ENCODE measurements around the gene ZSWIM3. TPM values are rescaled to one million over a fixed set of nuclear protein-coding genes. Genes with fewer than 3 reads are reported as not detected.

Gene ZSWIM3
- total and polyA plus RNA-seq, 2 of the 13 experiments (the other 11 are each of a cell fraction or from before 2014, with no cell fraction given), result 5.2 to 5.8 TPM

- no peaks in the 10 kb centered on the region for H3K36me3 ChIP-seq (replicated peaks in 1 of 2; ENCODE audit: control insufficient read depth in 1 of 2, insufficient read depth in 2 of 2, low read length in 2 of 2)
- H3K9me3 ChIP-seq (ENCODE audit: low read length), result no peaks in the 10 kb centered on the region
- H3K27me3 ChIP-seq (ENCODE audit: control insufficient read depth in 1 of 2, insufficient read depth in 2 of 2, low read length in 2 of 2), result peaks cover 0 to 8% of the 10 kb centered on the region in 2 experiments; a peak in 1 of 5 replicates
- H3K79me2 ChIP-seq (ENCODE audit: insufficient read depth, low read length), result no peaks in the 10 kb centered on the region
- peak overlapping the region; percentile 16; the same call in 1 of the 2 replicates for H3K9ac ChIP-seq (ENCODE audit: insufficient read depth, low read depth, low read length)
- peak overlapping the region in 2 of 3 experiments; percentile 5 to 44; a peak in 3 of 6 replicates for H3K4me3 ChIP-seq (replicated peaks in 1 of 3; ENCODE audit: insufficient read depth in 1 of 3, low read depth in 2 of 3, low read length in 3 of 3)
- peak overlapping the region; percentile 48 for H3K4me2 ChIP-seq (ENCODE audit: low read depth, low read length)
- in situ Hi-C loops (cut with HindIII; ENCODE audit: extremely low pct_ligation_motif_present, low pct_unique_long_range_greater_than_20kb), result no loop called here
- 11% methylated on average over 9 of the region's 9 CpGs for WGBS (ENCODE audit: low lambda C conversion rate)
- peak; percentile 17 for ATAC-seq
- intact Hi-C loops (cut with micrococcal nuclease; ENCODE audit: unreplicated experiment), result no loop called here
- ChIA-PET CTCF (ENCODE audit: low intra/inter-chr PET ratio, low total read pairs) (no interaction called here), POLR2A (interaction anchor here (0.6 to 5.0 kb wide), 19 partner anchors 9 to 214 kb away, joined by 3 to 78 read pairs (median 7); partner anchors contain the start of genes ACOT8, CTSA, DNTTIP1 and NEURL2)
- H4K20me1 ChIP-seq (ENCODE audit: insufficient read depth, low read length), result no peaks in the 10 kb centered on the region
- H2AFZ ChIP-seq (ENCODE audit: low read length), result peak overlapping the region; percentile 24
- H3K27ac ChIP-seq (ENCODE audit: extremely low read length, insufficient read depth, low read length), result no peak overlapping the region
- peaks cover 82% of the 10 kb centered on the region for H3K4me1 ChIP-seq (ENCODE audit: insufficient read depth, low read length)
- no peak for DNase-seq (ENCODE audit: low spot score)
- FAIRE-seq, result no peak
- no TSS peak for BruUV-seq (replicated peaks)
- TF ChIP-seq TEF (CRISPR knock-in tag; IDR thresholded peaks at IDR 0.05), result 0 out of 2 replicates have a peak, but pooled peaks have one; percentile 3
- TF ChIP-seq NR2C2 (CRISPR knock-in tag; IDR thresholded peaks at IDR 0.05; ENCODE audit: borderline replicate concordance), result 0 out of 2 replicates have a peak, but pooled peaks have one; percentile 1
- no peak for TF ChIP-seq ZNF558 (CRISPR knock-in tag; IDR thresholded peaks at IDR 0.05; ENCODE audit: borderline replicate concordance)
- no peak for TF ChIP-seq ZNF878 (CRISPR knock-in tag; IDR thresholded peaks at IDR 0.05)
- peak; percentile 0; the same call in 1 of the 2 replicates for TF ChIP-seq ZNF3 (CRISPR knock-in tag; IDR thresholded peaks at IDR 0.05)
- TF ChIP-seq KMT2B (CRISPR knock-in tag; IDR thresholded peaks at IDR 0.05), result no peak
- TF ChIP-seq ZNF740 (CRISPR knock-in tag; IDR thresholded peaks at IDR 0.05), result 0 out of 2 replicates have a peak, but pooled peaks have one; percentile 29
- TF ChIP-seq ZHX1 (CRISPR knock-in tag; IDR thresholded peaks at IDR 0.05; ENCODE audit: low read depth), result 0 out of 2 replicates have a peak, but pooled peaks have one; percentile 15
- no peak for TF ChIP-seq ZNF383 (CRISPR knock-in tag; IDR thresholded peaks at IDR 0.05; ENCODE audit: borderline replicate concordance)
- TF ChIP-seq ZFP90 (CRISPR knock-in tag; IDR thresholded peaks at IDR 0.05; ENCODE audit: borderline replicate concordance), result 0 out of 2 replicates have a peak, but pooled peaks have one; percentile 60
- TF ChIP-seq MBD4 (IDR thresholded peaks at IDR 0.05; ENCODE audit: borderline replicate concordance, low read length), result 0 out of 2 replicates have a peak, but pooled peaks have one; percentile 18
- TF ChIP-seq JARID2 (CRISPR knock-in tag; IDR thresholded peaks at IDR 0.05; ENCODE audit: insufficient replicate concordance), result no peak
- no peak for TF ChIP-seq ISX (CRISPR knock-in tag; conservative IDR thresholded peaks at IDR 0.05)
- TF ChIP-seq GATAD2A (CRISPR knock-in tag; IDR thresholded peaks at IDR 0.05), result peak; percentile 53
- TF ChIP-seq MXD1 (CRISPR knock-in tag; IDR thresholded peaks at IDR 0.05), result no peak
- TF ChIP-seq ZKSCAN1 (IDR thresholded peaks at IDR 0.05; ENCODE audit: low read length), result no peak
- no peak for TF ChIP-seq ZIK1 (CRISPR knock-in tag; IDR thresholded peaks at IDR 0.05; ENCODE audit: borderline replicate concordance, low read depth)
- TF ChIP-seq THAP11 (CRISPR knock-in tag; IDR thresholded peaks at IDR 0.05), result no peak; the same call in 1 of the 2 replicates
- no peak for TF ChIP-seq ZNF674 (CRISPR knock-in tag; IDR thresholded peaks at IDR 0.05; ENCODE audit: low read depth)
Observed at GRCh38 chr20:45920462-45921336, 63.3 kb downstream of the ZSWIM3 start.

All from HepG2 (cell line).